Amniotic epithelial cell (primary cell): ENCODE data around the gene DNAH6.
"Not testable (repeated sequence)": the region's sequence is repeated elsewhere in the genome, so short reads cannot be mapped to it uniquely, and the experiment has no call there.

Experiments
- DNase-seq: peaks from one replicate; pipeline ENCODE4 v3.0.0-alpha.2; 2010; ENCODE audit warnings: low read depth

The DNAH6 gene

DNA sequence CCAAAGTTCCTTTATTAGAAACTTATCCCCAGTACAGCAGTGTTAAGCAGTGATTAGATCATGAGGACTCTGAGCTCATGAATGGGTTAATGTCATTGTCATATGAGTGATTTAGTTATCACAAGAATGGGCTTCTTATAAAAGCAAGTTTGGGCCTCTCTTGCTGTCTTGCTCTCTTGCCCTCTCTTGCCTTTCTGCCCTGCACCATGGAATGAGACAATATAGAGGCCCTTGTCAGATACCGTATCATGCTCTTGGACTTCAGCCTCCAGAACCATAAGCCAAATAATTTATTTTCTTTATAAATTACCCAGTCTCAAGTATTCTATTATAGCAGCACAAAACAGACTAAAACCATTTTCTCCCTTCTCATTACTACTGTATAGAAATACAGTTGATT is 238.8 kb downstream of the DNAH6 start:
- no peak for DNase-seq

DNA sequence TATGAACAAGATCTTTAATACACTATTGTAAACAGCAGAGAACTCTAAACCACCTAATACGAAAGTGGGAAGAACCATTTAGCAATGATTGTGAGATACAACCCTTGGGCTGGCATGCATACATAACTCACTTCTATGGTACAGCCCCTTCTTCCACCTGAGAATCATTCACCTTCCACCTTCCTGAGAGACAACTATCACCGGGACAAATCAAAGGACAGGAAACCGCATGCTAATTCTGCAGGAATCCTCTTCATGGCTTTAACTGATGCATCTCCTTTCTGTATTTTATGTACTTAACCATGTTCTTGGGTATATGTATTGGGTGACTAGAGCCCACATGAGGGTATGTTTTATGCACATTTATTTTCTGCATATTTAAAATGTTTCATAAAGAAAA is 241.3 kb downstream of the DNAH6 start:
- no peak for DNase-seq

DNA sequence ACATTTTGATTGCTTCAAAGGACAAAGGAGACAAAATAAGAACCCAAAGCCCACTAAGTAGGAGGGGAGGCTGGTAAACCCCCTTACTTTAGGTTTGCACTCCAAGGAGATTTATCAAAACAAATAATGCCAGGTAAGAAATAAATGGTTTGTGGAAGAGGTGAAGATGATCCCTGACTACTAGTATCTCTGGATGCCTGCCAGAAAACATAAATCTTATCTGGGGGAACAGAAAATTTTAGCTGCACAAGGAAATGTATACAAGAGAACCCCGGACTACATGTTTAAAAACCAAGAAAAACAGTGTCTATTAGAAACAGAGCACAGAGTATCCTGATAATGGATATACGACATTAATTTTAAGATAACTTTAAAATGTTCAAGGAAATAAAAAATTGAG is 250.5 kb downstream of the DNAH6 start:
- no peak for DNase-seq

DNA sequence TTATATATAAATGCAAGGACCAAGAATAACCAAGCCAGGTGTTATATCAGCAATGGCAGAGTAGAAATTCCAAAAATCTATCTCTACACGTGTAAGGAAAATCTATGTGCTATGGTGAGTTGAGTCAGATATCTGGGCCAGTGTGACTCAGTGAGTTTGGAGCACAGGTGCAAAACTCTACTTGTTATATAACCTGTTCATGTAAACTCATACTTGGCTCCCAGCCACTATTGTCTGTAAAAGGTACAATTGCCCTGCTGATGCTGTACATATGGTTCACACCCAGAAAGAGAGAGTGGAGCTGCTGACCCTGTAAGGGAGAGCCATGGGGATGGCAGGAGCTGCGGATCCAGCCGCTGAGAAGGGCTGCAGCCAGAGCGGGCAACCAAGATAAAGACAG is 252.5 kb downstream of the DNAH6 start:
- no peak for DNase-seq

DNA sequence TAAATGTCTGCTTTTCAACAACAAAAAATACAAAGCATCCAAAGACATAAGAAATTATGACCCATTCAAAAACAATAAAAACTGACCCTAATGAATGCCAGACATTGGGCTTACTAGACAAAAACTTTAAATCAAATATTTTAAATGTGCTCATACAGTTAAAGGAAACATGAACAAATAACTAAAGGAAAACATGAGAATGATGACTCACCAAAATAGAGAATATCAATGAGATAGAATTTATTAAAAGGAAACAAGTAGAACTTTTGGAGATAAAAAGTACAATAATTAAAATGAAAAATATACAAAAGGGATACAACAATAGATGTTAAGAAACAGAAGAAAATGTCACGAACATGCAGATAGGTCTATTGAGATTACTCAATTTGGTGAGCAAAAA is 254.0 kb downstream of the DNAH6 start:
- DNase-seq: no peak

DNA sequence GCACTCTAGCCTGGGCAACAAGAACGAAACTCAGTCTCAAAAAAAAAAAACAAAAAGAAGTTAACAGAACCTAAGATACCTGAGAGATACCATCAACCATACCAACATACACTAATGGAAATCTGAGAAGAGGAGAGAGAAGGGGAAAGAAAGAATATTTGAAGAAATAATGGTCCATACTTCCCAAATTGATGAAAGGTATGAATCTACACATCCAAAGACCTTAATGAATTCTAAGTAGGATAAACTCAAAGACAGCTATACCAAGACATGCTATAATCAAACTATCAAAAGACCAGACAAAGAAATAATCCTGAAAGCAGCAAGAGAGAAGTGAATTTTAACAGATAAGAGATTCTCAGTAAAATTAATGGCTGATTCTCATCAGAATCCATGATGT is 255.0 kb downstream of the DNAH6 start:
- no peak for DNase-seq

DNA sequence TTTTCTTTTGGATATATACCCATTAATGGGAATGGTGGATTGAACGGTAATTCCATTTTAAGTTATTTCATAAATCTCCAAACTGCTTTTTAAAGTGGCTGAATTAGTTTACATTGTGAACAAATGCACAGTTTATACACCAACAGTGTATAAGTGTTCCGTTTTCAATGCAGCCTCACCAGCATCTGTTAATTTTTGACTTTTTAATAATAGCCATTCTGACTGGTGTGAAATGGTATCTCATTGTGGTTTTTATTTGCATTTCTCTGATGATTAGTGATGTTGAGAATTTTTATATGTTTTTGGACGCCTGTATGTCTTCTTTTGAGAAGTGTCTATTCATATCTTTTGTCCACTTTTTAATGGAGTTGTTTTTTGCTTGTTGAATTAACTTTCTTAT is 257.3 kb downstream of the DNAH6 start:
- not testable (repeated sequence) for DNase-seq

DNA sequence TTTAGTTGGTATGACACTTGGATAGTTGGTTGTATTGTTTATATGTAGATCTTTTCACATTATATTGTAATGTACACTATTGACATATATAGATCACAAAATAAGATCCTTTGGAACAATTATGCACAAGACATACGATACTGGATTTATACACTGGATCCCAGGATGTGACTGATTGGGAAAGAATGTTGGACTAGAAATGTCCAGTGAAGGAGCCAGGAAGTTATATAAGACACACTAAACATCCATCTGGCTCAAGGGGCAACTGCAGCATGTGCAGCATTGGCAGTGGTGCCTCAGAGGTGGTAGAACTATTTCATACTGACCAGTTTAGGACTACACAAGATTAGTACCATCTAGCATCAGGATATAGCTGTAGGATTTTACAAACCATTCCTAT is 259.7 kb downstream of the DNAH6 start:
- no peak for DNase-seq

DNA sequence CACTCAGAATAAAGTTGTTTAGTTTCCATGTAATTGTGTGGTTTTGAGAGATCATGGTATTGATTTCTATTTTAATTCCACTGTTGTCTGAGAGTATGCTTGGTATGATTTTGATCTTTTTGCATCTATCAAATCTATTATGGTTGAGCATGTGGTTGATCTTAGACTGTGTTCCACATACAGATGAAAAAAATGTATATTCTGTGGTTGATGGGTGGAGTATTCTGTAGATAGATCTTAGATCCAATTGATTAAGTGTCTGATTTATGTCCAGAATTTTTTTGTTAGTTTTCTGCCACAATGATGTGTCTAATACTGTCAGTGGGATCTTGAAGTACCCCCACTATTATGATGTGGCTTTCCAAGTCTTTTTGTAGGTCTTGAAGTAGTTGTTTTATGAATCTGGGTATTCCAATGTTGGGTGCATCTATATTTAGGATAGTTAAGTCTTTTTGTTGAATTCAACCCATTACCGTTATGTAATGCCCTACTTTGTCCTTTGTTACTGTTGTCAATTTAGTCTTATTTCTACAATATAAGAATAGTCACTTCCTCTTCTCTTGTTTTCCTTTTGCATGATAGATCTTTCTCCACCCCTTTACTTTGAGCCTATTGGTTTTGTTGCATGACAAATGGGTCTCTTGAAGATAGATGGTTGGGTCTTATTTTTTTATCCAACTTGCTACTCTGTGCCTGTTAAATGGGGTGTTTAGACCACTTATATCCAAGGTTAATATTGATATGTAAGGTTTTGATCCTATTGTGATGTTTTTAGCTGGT is 262.8 kb downstream of the DNAH6 start:
- DNase-seq: no peak

DNA sequence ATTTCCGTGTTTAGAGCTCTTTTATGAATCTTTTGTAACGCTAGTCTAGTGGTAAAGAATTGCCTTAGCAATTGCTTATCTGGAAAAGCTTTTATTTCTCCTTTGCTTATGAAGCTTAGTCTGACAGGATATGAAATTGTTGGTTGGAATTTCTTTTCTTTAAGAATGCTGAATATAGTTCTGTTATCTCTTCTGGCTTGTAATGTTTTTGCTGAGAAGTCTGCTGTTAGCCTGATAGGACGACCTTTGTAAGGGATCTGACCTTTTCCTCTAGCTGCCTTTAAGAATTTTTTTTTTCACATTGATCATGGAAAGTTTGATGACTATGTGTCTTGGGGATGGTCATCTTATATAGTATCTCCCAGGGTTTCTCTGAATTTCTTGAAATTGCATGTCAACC is 263.5 kb downstream of the DNAH6 start:
- DNase-seq: peak; percentile 33

DNA sequence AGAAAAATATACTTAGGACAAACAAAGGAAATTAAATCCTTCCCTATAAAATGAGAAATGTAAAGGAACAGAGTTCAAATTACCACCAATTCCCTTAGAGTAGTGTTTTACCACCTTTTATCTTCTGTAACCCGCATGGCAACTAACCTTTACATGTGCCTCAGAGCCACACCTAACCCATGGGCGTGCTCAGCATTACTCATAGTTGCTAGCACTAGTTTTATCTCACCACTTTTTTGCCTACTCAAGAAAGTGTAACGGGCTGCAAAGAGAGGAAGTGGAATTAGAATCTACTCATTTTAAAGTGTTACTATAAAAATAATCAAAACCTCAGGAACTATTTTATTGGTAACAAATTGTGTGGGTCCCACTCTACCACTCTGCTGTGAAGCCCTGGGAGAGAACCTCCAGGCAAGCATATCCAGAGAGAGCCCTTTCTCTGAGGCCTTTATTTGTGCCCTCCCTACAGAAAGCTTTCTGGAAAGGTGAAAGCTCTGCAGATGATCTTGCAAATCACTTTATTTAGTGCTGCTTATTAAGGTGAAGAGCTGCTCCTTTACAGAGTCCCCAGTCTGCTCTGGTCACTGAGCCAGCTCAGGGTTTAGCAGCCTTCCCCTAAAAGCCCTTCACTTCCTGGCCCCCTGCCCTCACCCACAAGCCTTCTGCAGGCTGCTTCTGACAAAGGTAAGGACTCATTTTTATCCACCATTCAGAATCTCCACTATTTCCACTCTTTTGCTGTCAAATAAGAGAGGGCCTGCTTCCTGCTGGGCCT is 265.8 kb downstream of the DNAH6 start:
- DNase-seq: peak; percentile 31

DNA sequence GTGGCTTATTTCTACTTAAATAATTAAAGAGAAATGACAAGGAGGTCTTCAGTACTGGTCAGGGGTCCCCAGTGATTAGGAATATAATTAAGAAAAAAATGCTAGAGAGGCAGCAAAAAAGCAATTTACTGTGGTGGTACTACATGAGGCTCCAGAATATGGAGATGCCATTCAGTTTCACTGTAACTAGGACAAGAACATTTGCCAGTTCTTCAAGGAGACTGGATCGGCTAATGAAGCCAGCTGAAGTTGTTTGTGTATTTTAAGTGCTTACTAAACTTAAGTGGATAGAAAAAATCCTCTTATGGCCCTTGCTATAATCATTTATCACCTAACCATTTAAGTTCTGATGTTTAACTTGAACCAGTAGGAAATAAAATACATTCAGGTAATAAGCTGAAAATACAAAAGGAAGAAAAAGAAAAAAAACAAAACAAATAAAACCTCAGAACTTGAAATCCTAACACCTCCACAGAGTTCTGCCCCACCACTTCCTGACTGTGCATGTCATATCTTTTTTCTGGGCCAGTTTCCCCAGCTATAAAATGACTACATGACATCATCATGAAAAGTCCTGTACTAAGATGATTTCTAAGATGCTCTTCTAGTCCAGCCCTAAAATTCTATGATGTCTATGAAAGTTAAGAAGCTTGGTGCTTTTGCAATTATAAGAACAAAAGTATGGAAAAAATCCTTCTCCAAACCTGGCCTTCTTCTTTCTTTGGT is 266.6 kb downstream of the DNAH6 start:
- no peak for DNase-seq

DNA sequence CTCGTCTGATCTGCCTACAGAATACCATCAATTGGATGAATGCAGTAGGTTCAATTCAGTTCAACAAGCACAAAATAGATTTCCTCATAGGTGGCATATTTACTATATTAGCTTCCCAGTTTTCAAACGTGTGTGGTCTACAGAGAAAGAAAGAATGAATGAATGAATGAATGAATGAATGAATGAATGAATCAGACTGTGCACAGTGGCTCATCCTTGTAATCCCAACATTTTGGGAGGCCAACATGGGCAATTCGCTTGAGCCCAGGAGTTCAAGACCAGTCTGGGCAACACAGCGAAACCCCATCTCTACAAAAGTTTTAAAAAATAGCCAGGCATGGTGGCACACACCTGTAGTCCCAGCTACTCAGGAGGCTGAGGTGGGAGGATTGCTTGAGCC is 269.7 kb downstream of the DNAH6 start:
- no peak for DNase-seq

DNA sequence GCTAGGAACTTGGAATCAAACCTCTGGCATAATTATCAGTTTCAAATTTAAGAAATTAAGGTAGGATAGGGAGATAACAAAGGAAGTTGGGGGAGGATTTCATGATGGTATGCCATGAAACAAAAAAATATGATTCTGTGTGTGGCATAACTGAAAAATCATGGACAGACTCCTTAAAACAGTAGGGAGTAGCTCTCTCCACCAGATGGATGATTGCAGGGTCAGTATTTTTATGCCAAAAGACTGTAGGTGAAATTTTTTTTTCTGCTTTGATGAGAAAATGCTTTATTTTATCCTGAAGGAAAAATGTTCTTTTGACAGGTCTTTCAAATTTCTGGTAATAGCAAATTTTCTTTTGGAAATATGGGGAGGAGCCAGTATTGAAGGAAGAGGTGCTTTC is 270.3 kb downstream of the DNAH6 start:
- no peak for DNase-seq

DNA sequence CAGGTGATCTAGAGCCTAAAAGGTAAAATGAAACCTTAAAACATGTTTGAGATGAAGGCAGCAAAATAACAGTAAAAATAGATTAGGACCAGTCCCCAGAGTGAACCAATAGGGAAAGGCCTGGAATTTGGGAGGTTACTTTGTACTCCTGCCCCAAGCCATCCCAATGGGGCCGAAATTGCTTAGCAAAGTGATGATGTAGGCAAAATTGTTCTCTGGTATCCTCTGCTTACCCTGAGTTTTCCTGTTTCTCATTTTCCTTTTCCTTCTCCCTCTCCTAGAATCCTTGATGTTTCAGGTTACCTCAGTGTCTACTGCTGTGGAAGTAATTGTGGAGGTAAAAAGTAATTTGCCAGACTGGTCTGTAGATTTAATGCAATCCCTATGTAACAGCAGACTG is 271.7 kb downstream of the DNAH6 start:
- DNase-seq: no peak

DNA sequence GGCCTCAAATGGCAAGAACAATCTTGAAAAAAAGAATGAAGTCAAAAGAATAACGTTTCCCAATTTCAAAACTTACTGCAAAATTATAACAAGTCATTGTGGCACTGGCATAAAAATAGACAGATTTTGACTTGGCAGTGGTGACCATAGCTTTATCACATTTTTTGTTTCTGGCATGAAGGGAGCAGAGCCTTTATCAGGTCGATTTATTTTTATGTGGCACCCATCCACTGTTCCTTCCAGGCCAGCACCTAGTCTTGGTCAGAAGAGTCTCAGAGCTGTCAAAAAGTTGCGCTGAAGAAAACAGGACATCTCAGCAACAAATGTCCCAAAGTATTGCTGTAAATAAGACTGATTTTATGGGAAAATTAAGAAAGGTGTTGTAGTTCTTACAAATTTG is 272.2 kb downstream of the DNAH6 start:
- DNase-seq: no peak

DNA sequence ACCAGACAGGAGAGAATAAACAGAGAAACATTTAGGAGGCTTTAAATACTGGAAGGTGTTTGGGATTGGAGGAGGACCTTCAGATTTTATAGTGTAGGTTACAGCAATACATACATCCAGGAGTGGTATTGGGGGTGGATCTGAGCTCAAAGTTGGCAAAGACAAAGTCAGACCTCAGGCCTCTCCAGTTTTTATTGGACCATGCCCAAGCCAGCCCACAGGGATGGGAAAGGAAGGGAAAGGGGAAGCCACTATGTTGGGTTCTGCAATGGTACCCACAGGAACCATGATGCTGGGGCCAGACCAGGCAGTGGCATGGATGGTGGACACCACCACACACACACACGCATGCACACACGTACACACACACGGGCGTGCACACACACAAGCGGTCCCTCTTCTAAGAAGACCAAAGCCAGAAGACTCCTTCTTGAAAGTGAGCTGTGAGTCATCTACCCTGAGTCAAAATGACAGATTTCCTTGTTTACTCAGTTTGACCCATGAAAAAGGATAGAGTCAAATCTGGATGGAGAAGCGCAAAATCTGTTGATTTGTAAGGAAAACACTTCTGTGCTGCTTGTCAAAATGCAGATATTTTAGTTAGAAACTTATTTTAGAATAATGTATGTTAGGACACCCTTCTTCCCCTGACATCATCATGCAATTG is 276.7 kb downstream of the DNAH6 start:
- peak; percentile 50 for DNase-seq

DNA sequence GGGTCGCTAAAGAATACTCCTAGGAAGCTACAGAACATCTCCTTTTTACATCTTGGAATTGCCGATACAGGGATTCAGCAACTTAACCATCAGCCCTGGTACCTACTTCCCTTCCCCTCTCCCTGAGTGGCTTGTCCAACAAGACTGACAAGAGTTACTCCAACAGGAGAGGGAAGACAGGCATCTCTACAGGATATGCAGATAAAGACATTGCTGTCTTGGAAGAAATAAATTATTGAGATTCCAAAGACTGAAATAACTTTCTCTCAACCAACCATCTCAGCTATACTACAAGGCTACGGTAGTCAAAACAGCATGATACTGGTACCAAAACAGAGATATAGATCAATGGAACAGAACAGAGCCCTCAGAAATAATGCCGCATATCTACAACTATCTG is 277.3 kb downstream of the DNAH6 start:
- no peak for DNase-seq

DNA sequence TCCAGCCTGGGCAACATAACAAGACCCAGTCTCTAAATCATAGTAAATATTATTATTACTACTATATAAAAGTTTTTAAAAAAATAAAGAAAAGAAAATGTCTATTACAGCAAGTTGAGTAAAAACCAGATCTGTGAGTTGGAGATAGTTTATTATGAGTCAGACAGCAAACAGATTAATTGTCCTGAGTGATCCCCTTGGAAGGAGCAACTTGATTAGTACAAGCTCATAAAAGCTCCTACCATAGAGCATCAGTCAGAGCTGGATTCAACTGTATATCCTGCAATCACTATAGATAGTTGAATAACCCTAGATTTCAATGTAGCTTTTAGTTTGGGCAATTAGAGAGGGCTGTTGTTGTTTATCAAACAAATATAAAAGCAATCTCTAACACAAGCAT is 280.5 kb downstream of the DNAH6 start:
- peak; percentile 21 for DNase-seq

DNA sequence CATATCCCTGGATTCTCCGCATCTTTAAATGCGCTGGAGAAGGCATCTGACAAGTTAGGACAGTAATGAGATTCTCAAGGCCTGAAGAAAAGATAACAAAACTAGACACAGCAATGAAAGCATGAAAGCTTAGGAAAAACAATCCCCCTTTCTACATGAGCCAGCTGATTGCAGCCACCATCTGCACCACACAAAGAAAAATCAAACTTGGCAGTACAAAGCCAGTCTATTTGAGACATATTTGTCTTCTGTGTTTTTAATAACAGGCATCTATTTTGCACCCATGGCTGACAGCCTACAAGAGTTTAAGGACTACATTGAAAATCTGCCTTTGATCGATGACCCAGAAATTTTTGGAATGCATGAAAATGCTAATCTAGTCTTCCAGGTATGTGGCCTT is 281.0 kb downstream of the DNAH6 start:
- DNase-seq: no peak

DNA sequence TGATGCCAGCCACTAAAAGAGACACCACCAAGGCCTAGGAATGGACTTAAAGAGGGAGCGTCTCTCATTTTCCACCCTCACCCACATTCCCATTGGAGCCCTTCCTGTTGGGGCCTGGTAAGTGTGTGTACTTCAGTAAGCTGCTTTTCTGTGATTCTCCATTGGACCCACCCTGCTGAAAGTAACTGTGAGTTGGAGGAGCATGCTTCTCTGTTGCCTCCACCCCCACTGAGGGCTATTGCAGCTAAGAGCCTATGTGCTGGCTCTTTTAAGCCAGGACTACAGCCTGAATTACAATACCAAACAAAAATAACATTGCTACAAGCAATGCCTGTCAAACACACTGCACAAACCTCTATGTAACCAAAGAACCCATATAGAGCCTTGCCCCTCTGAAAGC is 283.5 kb downstream of the DNAH6 start:
- DNase-seq: no peak

DNA sequence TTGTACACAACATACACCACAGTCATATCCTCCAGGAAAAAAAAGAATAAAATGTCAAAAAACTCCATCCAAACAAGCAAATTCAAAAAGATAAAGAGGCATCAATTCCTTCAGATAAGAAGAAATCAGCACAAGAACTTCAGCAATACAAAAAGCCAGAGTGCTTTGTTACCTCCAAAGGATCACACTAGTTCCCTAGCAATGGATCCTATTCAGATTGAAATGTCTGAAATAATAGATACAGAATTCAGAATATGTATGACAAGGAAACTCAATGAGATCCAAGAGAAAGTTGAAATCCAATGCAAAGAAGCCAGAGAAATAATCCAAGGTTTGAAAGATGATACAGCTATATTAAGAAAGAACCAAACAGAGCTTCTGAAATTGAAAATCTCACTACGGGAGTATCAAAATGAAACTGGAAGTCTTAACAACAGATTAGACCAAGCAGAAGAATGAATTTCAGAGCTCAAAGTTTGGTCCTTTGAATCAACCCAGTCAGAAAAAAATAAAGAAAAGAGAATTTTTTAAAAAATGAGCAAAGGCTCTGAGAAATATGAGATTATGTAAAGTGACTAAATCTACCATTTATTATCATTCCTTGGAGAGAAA is 284.0 kb downstream of the DNAH6 start:
- DNase-seq: no peak
